ENCODE data around the gene SCN9A. TPM values are rescaled to one million over a fixed set of nuclear protein-coding genes. Genes with fewer than 3 reads are reported as not detected.

Gene SCN9A
- total and polyA plus RNA-seq, 2 donors (not counting 1 experiment from before 2014, with no cell fraction given) = not detected

- H3K9me3 ChIP-seq (ENCODE audit: control extremely low read depth in 1 of 3, control insufficient read depth in 2 of 3, insufficient read depth in 1 of 3, low read length in 2 of 3) = no peaks in the 10 kb centered on the region
- Mint-ChIP-seq H3K27ac (no peak overlapping the region), H3K27me3 (peaks cover 41% of the 10 kb centered on the region), H3K9me3 (ENCODE audit: insufficient read depth) (no peaks in the 10 kb centered on the region), H3K4me3 (peak overlapping the region; percentile 65), H3K4me1 (peaks cover 14% of the 10 kb centered on the region)
- H3K27ac ChIP-seq (ENCODE audit: low read length in 2 of 2) = no peak overlapping the region
- peaks cover 0 to 15% (median 4%) of the 10 kb centered on the region in 4 experiments for H3K27me3 ChIP-seq (replicated peaks in 1 of 4; ENCODE audit: control extremely low read depth in 1 of 4, control insufficient read depth in 3 of 4, insufficient read depth in 4 of 4, low read length in 3 of 4)
- no peak for TF ChIP-seq EZH2 (IDR thresholded peaks at IDR 0.05; ENCODE audit: borderline replicate concordance, insufficient read depth, low read depth, low read length, poor library complexity, severe bottlenecking)
- no peak for TF ChIP-seq CTCF (IDR thresholded peaks at IDR 0.05)
- 5% methylated on average over 15 of the region's 17 CpGs for WGBS (ENCODE audit: insufficient coverage)
- H4K20me1 ChIP-seq (ENCODE audit: control insufficient read depth, insufficient read depth, low read length, poor library complexity, severe bottlenecking) = no peaks in the 10 kb centered on the region
- POLR2A ChIA-PET = no interaction called here
- H3K9ac ChIP-seq (ENCODE audit: low read length) = no peak overlapping the region
- no peaks in the 10 kb centered on the region for H3K79me2 ChIP-seq (ENCODE audit: control insufficient read depth, insufficient read depth, low read length)
- intact Hi-C loops (cut with micrococcal nuclease) = no loop called here
- peaks cover 11 to 13% of the 10 kb centered on the region in 2 donors for H3K4me1 ChIP-seq (ENCODE audit: control insufficient read depth in 2 of 2, insufficient read depth in 2 of 2, low read length in 2 of 2)
- peak overlapping the region; percentile 56 for H2AFZ ChIP-seq (ENCODE audit: insufficient read depth, low read depth, low read length, poor library complexity, severe bottlenecking)
- H3K4me2 ChIP-seq (replicated peaks; ENCODE audit: low read depth, low read length, poor library complexity, severe bottlenecking) = peak overlapping the region; percentile 66
- ATAC-seq (ENCODE audit: low read depth) (no peak), DNase-seq (peak; percentile 5)
- CTCF ChIA-PET = no interaction called here
- H3K36me3 ChIP-seq (replicated peaks in 1 of 2; ENCODE audit: control extremely low read depth in 1 of 2, control insufficient read depth in 1 of 2, extremely low read depth in 1 of 2, insufficient read depth in 2 of 2, low read length in 1 of 2) = no peaks in the 10 kb centered on the region
- peak overlapping the region in 3 of 5 experiments; percentile 15 to 71 (median 23) for H3K4me3 ChIP-seq (ENCODE audit: control extremely low read depth in 1 of 5, extremely low read depth in 1 of 5, insufficient read depth in 1 of 5, low read depth in 2 of 5, low read length in 4 of 5)
Observed at GRCh38 chr2:166375195-166375735, 479 bp downstream of the SCN9A start.

- TF ChIP-seq EZH2 (IDR thresholded peaks at IDR 0.05; ENCODE audit: borderline replicate concordance, insufficient read depth, low read depth, low read length, poor library complexity, severe bottlenecking) (no peak), CTCF (IDR thresholded peaks at IDR 0.05) (no peak)
- CTCF ChIA-PET = no interaction called here
- Histone ChIP-seq H2AFZ (ENCODE audit: insufficient read depth, low read depth, low read length, poor library complexity, severe bottlenecking) (no peak overlapping the region), H3K27ac (ENCODE audit: low read length in 2 of 2) (no peak overlapping the region), H3K79me2 (ENCODE audit: control insufficient read depth, insufficient read depth, low read length) (no peaks in the 10 kb centered on the region), H4K20me1 (ENCODE audit: control insufficient read depth, insufficient read depth, low read length, poor library complexity, severe bottlenecking) (no peaks in the 10 kb centered on the region), H3K9me3 (ENCODE audit: control extremely low read depth in 1 of 3, control insufficient read depth in 2 of 3, insufficient read depth in 1 of 3, low read length in 2 of 3) (no peaks in the 10 kb centered on the region), H3K4me3 (ENCODE audit: control extremely low read depth in 1 of 5, extremely low read depth in 1 of 5, insufficient read depth in 1 of 5, low read depth in 2 of 5, low read length in 4 of 5) (no peak overlapping the region), H3K4me2 (replicated peaks; ENCODE audit: low read depth, low read length, poor library complexity, severe bottlenecking) (no peak overlapping the region), H3K9ac (ENCODE audit: low read length) (no peak overlapping the region), H3K27me3 (replicated peaks in 1 of 4; ENCODE audit: control extremely low read depth in 1 of 4, control insufficient read depth in 3 of 4, insufficient read depth in 4 of 4, low read length in 3 of 4) (peaks cover 0 to 15% (median 4%) of the 10 kb centered on the region in 4 experiments), H3K4me1 (ENCODE audit: control insufficient read depth in 2 of 2, insufficient read depth in 2 of 2, low read length in 2 of 2) (peaks cover 11 to 13% of the 10 kb centered on the region in 2 donors), H3K36me3 (replicated peaks in 1 of 2; ENCODE audit: control extremely low read depth in 1 of 2, control insufficient read depth in 1 of 2, extremely low read depth in 1 of 2, insufficient read depth in 2 of 2, low read length in 1 of 2) (no peaks in the 10 kb centered on the region)
- ATAC-seq (ENCODE audit: low read depth) = no peak
- no peak for DNase-seq
- intact Hi-C loops (cut with micrococcal nuclease) = no loop called here
- Mint-ChIP-seq H3K27ac (no peak overlapping the region), H3K4me3 (no peak overlapping the region), H3K27me3 (peaks cover 38% of the 10 kb centered on the region), H3K4me1 (peaks cover 14% of the 10 kb centered on the region), H3K9me3 (ENCODE audit: insufficient read depth) (no peaks in the 10 kb centered on the region)
- POLR2A ChIA-PET = no interaction called here
Observed at GRCh38 chr2:166373951-166374350, 1.8 kb downstream of the SCN9A start.
